Measurements from ENCODE around the gene MLC1.

MLC1 gene

GRCh38 chr22:50016308-50016987 is 68.8 kb downstream of the MLC1 start:
- DNase-seq (ENCODE audit: low spot score) = no peak

- DNase-seq (ENCODE audit: low spot score) = no peak
Measured at GRCh38 chr22:50015451-50016307, 69.5 kb downstream of the MLC1 start.

GRCh38 chr22:50014655-50015401 is 70.4 kb downstream of the MLC1 start:
- no peak for DNase-seq (ENCODE audit: low spot score)

GRCh38 chr22:50014053-50014501 is 71.1 kb downstream of the MLC1 start:
- DNase-seq (ENCODE audit: low spot score) = no peak

- DNase-seq (ENCODE audit: low spot score) = no peak
Measured at GRCh38 chr22:50012211-50013181, 72.7 kb downstream of the MLC1 start, which contains the start of gene IL17REL. Gene IL17REL (minus strand): TSS chr22:50012765. CDS start chr22:50012646, 119 bp downstream.

- no peak for DNase-seq (ENCODE audit: low spot score)
Measured at GRCh38 chr22:50011447-50012210, 73.6 kb downstream of the MLC1 start.

- no peak for DNase-seq (ENCODE audit: low spot score)
Measured at GRCh38 chr22:50010676-50011446, 74.4 kb downstream of the MLC1 start.

DNA sequence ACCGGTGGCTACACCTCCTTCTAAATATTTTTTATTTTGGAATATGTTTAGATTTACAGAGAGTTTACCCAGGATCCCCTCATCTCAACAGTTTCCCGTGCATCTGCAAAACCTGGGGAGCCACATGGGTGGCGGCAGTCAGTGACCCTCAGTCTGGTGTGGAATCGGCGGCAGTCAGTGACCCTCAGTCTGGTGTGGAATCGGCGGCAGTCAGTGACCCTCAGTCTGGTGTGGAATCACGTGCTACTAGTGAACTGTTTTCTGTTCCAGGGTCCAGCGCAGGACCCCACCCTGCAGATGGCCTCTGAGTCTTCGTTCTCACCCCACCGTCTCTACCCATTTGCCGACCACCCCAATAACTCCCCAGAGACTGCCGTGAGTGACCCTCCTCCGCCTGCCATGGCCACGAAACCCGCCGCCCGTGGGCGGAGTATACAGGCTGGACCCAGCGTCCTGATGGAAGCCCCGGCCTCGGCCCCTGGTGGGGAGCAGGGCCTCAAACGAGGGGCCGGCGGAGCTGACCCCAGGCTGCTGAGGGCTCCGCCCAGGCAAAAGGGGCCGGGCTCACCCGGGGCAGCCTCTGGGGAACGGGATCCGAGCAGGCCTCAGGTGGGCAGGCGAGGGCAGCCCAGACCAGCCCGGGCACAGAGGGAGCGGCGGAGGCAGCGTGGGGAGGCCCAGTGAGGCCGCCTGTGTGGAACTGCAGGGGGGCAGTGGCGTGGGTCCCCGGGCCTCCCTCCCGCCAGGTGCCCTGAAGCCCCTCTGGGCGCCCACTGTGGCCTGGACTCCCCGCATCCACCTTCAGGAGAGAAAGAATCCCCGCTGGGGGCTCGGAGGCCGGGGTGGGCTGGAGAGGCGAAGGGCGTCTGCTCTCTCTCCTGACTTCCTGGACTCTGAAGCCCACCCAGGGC is 75.2 kb downstream of the MLC1 start:
- no peak for DNase-seq (ENCODE audit: low spot score)
